HG02885 (cell line): ENCODE data around the gene MAML3.

Experiments
- ATAC-seq: cut with Tn5 transposase; IDR thresholded peaks from one replicate; pipeline ENCODE4 v1.9.1; 2021; ENCODE audit warnings: mild to moderate bottlenecking; ENCODE audit not compliant: unreplicated experiment, poor library complexity

The MAML3 gene

GRCh38 chr4:140157341-140157740 is 3.4 kb upstream of the MAML3 start:
- no peak for ATAC-seq

- ATAC-seq = peak; percentile 65
These were observed 2.7 kb upstream of the MAML3 start for GRCh38 chr4:140156529-140157171.

- no peak for ATAC-seq
These were observed 548 bp upstream of the MAML3 start for GRCh38 chr4:140154572-140154891.

- no peak for ATAC-seq
These were observed 616 bp downstream of the MAML3 start for GRCh38 chr4:140153419-140153717.

- ATAC-seq = no peak
These were observed 1.1 kb downstream of the MAML3 start for GRCh38 chr4:140152751-140153418.

GRCh38 chr4:140152013-140152703 is 1.8 kb downstream of the MAML3 start:
- ATAC-seq = no peak

GRCh38 chr4:140151699-140152012 is 2.3 kb downstream of the MAML3 start:
- ATAC-seq = no peak

GRCh38 chr4:140150886-140151698 is 2.9 kb downstream of the MAML3 start:
- ATAC-seq = peak; percentile 47

- no peak for ATAC-seq
These were observed 3.4 kb downstream of the MAML3 start for GRCh38 chr4:140150636-140150885.

- no peak for ATAC-seq
These were observed 3.9 kb downstream of the MAML3 start for GRCh38 chr4:140149846-140150635.

- ATAC-seq = no peak
These were observed 9.9 kb downstream of the MAML3 start for GRCh38 chr4:140144050-140144449.

GRCh38 chr4:140141210-140141835 is 12.7 kb downstream of the MAML3 start:
- no peak for ATAC-seq

GRCh38 chr4:140140566-140140965 is 13.4 kb downstream of the MAML3 start:
- ATAC-seq = no peak

- ATAC-seq = no peak
These were observed 15.6 kb downstream of the MAML3 start for GRCh38 chr4:140138428-140138827.

- no peak for ATAC-seq
These were observed 16.3 kb downstream of the MAML3 start for GRCh38 chr4:140137671-140138070.

GRCh38 chr4:140136509-140136908 is 17.5 kb downstream of the MAML3 start:
- ATAC-seq = no peak

GRCh38 chr4:140135529-140136088 is 18.4 kb downstream of the MAML3 start:
- no peak for ATAC-seq

- ATAC-seq = no peak
These were observed 19.1 kb downstream of the MAML3 start for GRCh38 chr4:140134746-140135425.

- no peak for ATAC-seq
These were observed 20.4 kb downstream of the MAML3 start for GRCh38 chr4:140133576-140133975.
